Effector memory CD8-positive, alpha-beta T cell (primary cell): Measurements from ENCODE around the gene RGPD8.
"Not testable (repeated sequence)": the region's sequence is repeated elsewhere in the genome, so short reads cannot be mapped to it uniquely, and the experiment has no call there.

Source experiments
- ATAC-seq: fragments of 150-1000 bp; cut with Tn5 transposase; replicated peaks from 2 replicates; pipeline ENCODE4 v1.10.0; 2021; ENCODE audit warnings: mild to moderate bottlenecking, moderate library complexity
- DNase-seq, 3 experiments: peaks; one replicate each; pipeline ENCODE4 v3.0.0; 2021
- H3K27ac Mint-ChIP-seq, 2 donors: one replicate each; pipeline ENCODE4 v1.8.0; 2022; ENCODE audit warnings: mild to moderate bottlenecking in 2 of 2, mixed read lengths in 2 of 2, moderate library complexity in 2 of 2
- H3K27me3 Mint-ChIP-seq, 2 donors: one replicate each; pipeline ENCODE4 v1.8.0; 2022; ENCODE audit warnings: mixed read lengths in 2 of 2
- H3K36me3 Mint-ChIP-seq: one replicate; pipeline ENCODE4 v1.8.0; 2022; ENCODE audit warnings: mild to moderate bottlenecking, moderate library complexity, mixed read lengths; ENCODE audit not compliant: insufficient read depth
- H3K4me1 Mint-ChIP-seq, 2 donors: one replicate each; pipeline ENCODE4 v1.8.0; 2022; ENCODE audit warnings: low read depth in 2 of 2, mixed read lengths in 2 of 2
- H3K4me3 Mint-ChIP-seq, 2 donors: one replicate each; pipeline ENCODE4 v1.8.0; 2022; ENCODE audit warnings: mild to moderate bottlenecking in 2 of 2, mixed read lengths in 2 of 2, moderate library complexity in 2 of 2
- H3K9me3 Mint-ChIP-seq, 2 donors: one replicate each; pipeline ENCODE4 v1.8.0; 2022; ENCODE audit warnings: mixed read lengths in 2 of 2
- total RNA-seq, 9 experiments: gene quantifications; one replicate each; lab custom pipeline; 2026; lab: John Stamatoyannopoulos, UW

RGPD8 gene
- 7.3 to 13.3 (median 9.5) reads per million in 9 experiments for total RNA-seq

- Mint-ChIP-seq H3K27ac (peak within 1 kb of the TSS; percentile 82 to 94), H3K4me3 (peak within 1 kb of the TSS; percentile 80 to 85), H3K36me3 (peaks cover 13% of the 10 kb centered on the region), H3K27me3 (peaks cover 13 to 24% of the 10 kb centered on the region in 2 donors), H3K4me1 (peaks cover 5 to 13% of the 10 kb centered on the region in 2 donors)
- DNase-seq (peak; percentile 90), ATAC-seq (peak; percentile 99)
- not testable (repeated sequence) for H3K9me3 Mint-ChIP-seq
Observed at GRCh38 chr2:112433480-112433879, at the start of gene RGPD8. TSS of gene RGPD8 (minus strand) at chr2:112433645. CDS start at chr2:112433453, 192 bp downstream.

- DNase-seq, result no peak
- peaks cover 9% of the 10 kb centered on the region for H3K36me3 Mint-ChIP-seq
- no peaks in the 10 kb centered on the region for H3K9me3 Mint-ChIP-seq
- H3K4me1 Mint-ChIP-seq, result peaks cover 24 to 25% of the 10 kb centered on the region in 2 donors
- no peaks in the 10 kb centered on the region for H3K27me3 Mint-ChIP-seq
- no peak for ATAC-seq
- H3K4me3 Mint-ChIP-seq, result peak overlapping the region; percentile 86 to 95
- H3K27ac Mint-ChIP-seq, result peak overlapping the region; percentile 66 to 88
Observed at GRCh38 chr2:112483042-112483473, 49.6 kb upstream of the RGPD8 start.

GRCh38 chr2:112482309-112483041, 49.0 kb upstream of the RGPD8 start:
- H3K27ac Mint-ChIP-seq, result peak overlapping the region; percentile 66 to 88
- peaks cover 9% of the 10 kb centered on the region for H3K36me3 Mint-ChIP-seq
- H3K4me1 Mint-ChIP-seq, result peaks cover 24 to 25% of the 10 kb centered on the region in 2 donors
- no peaks in the 10 kb centered on the region for H3K9me3 Mint-ChIP-seq
- peak; percentile 7 to 35 (median 15) for DNase-seq
- peak; percentile 4 for ATAC-seq
- no peaks in the 10 kb centered on the region for H3K27me3 Mint-ChIP-seq
- H3K4me3 Mint-ChIP-seq, result peak overlapping the region; percentile 86 to 95

GRCh38 chr2:112481528-112482233, 48.2 kb upstream of the RGPD8 start, which contains the start of gene TTL:
TSS of gene TTL (plus strand) at chr2:112482156. CDS start at chr2:112482345, 189 bp downstream.
- Mint-ChIP-seq H3K27me3 (no peaks in the 10 kb centered on the region), H3K36me3 (peaks cover 9% of the 10 kb centered on the region), H3K9me3 (no peaks in the 10 kb centered on the region), H3K4me3 (peak within 1 kb of the TSS; percentile 86 to 95), H3K27ac (peak within 1 kb of the TSS; percentile 79 to 88), H3K4me1 (peaks cover 24 to 25% of the 10 kb centered on the region in 2 donors)
- DNase-seq, result peak; percentile 62 to 72 (median 66)
- ATAC-seq, result peak; percentile 76

- Mint-ChIP-seq H3K27me3 (no peaks in the 10 kb centered on the region), H3K4me3 (peak overlapping the region; percentile 86 to 93), H3K36me3 (peaks cover 9% of the 10 kb centered on the region), H3K4me1 (peaks cover 24 to 25% of the 10 kb centered on the region in 2 donors), H3K27ac (peak overlapping the region; percentile 79), H3K9me3 (no peaks in the 10 kb centered on the region)
- ATAC-seq (peak; percentile 77), DNase-seq (peak; percentile 73 to 81 (median 74))
Observed at GRCh38 chr2:112481050-112481527, 47.6 kb upstream of the RGPD8 start.

GRCh38 chr2:112480530-112481049, 47.1 kb upstream of the RGPD8 start:
- ATAC-seq (no peak), DNase-seq (peak in 2 of 3 experiments; percentile 10 to 11)
- peaks cover 9% of the 10 kb centered on the region for H3K36me3 Mint-ChIP-seq
- H3K4me1 Mint-ChIP-seq, result peaks cover 24 to 25% of the 10 kb centered on the region in 2 donors
- peak overlapping the region; percentile 86 to 93 for H3K4me3 Mint-ChIP-seq
- H3K27me3 Mint-ChIP-seq, result no peaks in the 10 kb centered on the region
- H3K27ac Mint-ChIP-seq, result peak overlapping the region; percentile 79
- no peaks in the 10 kb centered on the region for H3K9me3 Mint-ChIP-seq

GRCh38 chr2:112476434-112476833, 43.0 kb upstream of the RGPD8 start:
- H3K27ac Mint-ChIP-seq, result no peak overlapping the region
- H3K4me3 Mint-ChIP-seq, result no peak overlapping the region
- peaks cover 10% of the 10 kb centered on the region in 2 donors for H3K4me1 Mint-ChIP-seq
- H3K36me3 Mint-ChIP-seq, result peaks cover 3% of the 10 kb centered on the region
- no peak for DNase-seq
- ATAC-seq, result no peak
- no peaks in the 10 kb centered on the region for H3K27me3 Mint-ChIP-seq
- H3K9me3 Mint-ChIP-seq, result no peaks in the 10 kb centered on the region

GRCh38 chr2:112474844-112475486, 41.5 kb upstream of the RGPD8 start:
- Mint-ChIP-seq H3K9me3 (no peaks in the 10 kb centered on the region), H3K27ac (no peak overlapping the region), H3K4me3 (no peak overlapping the region), H3K4me1 (no peaks in the 10 kb centered on the region), H3K27me3 (no peaks in the 10 kb centered on the region), H3K36me3 (no peaks in the 10 kb centered on the region)
- DNase-seq, result no peak
- ATAC-seq, result no peak

- Mint-ChIP-seq H3K36me3 (no peaks in the 10 kb centered on the region), H3K4me1 (no peaks in the 10 kb centered on the region), H3K4me3 (no peak overlapping the region), H3K27ac (no peak overlapping the region), H3K9me3 (no peaks in the 10 kb centered on the region), H3K27me3 (peaks cover 0 to 3% of the 10 kb centered on the region in 2 donors)
- DNase-seq (no peak), ATAC-seq (no peak)
Observed at GRCh38 chr2:112472547-112473263, 39.3 kb upstream of the RGPD8 start.

- Mint-ChIP-seq H3K4me1 (no peaks in the 10 kb centered on the region), H3K36me3 (no peaks in the 10 kb centered on the region), H3K4me3 (no peak overlapping the region), H3K27ac (no peak overlapping the region), H3K9me3 (no peaks in the 10 kb centered on the region), H3K27me3 (peaks cover 19 to 23% of the 10 kb centered on the region in 2 donors)
- no peak for ATAC-seq
- no peak for DNase-seq
Observed at GRCh38 chr2:112465382-112465781, 31.9 kb upstream of the RGPD8 start.

GRCh38 chr2:112463256-112463655, 29.8 kb upstream of the RGPD8 start:
- peaks cover 19 to 23% of the 10 kb centered on the region in 2 donors for H3K27me3 Mint-ChIP-seq
- H3K4me1 Mint-ChIP-seq, result no peaks in the 10 kb centered on the region
- no peaks in the 10 kb centered on the region for H3K36me3 Mint-ChIP-seq
- no peak overlapping the region for H3K4me3 Mint-ChIP-seq
- H3K9me3 Mint-ChIP-seq, result no peaks in the 10 kb centered on the region
- DNase-seq, result no peak
- H3K27ac Mint-ChIP-seq, result no peak overlapping the region
- no peak for ATAC-seq

- Mint-ChIP-seq H3K9me3 (no peaks in the 10 kb centered on the region), H3K36me3 (no peaks in the 10 kb centered on the region), H3K27ac (no peak overlapping the region), H3K4me3 (no peak overlapping the region), H3K4me1 (no peaks in the 10 kb centered on the region), H3K27me3 (peaks cover 15 to 19% of the 10 kb centered on the region in 2 donors)
- DNase-seq, result no peak
- no peak for ATAC-seq
Observed at GRCh38 chr2:112462178-112462577, 28.7 kb upstream of the RGPD8 start.
